CMK (cell line): ENCODE data around the gene FOXN3.

Source experiments
- DNase-seq: peaks from one replicate; pipeline ENCODE4 v3.0.0-alpha.2; 2010; ENCODE audit warnings: low read depth

FOXN3 gene

DNA sequence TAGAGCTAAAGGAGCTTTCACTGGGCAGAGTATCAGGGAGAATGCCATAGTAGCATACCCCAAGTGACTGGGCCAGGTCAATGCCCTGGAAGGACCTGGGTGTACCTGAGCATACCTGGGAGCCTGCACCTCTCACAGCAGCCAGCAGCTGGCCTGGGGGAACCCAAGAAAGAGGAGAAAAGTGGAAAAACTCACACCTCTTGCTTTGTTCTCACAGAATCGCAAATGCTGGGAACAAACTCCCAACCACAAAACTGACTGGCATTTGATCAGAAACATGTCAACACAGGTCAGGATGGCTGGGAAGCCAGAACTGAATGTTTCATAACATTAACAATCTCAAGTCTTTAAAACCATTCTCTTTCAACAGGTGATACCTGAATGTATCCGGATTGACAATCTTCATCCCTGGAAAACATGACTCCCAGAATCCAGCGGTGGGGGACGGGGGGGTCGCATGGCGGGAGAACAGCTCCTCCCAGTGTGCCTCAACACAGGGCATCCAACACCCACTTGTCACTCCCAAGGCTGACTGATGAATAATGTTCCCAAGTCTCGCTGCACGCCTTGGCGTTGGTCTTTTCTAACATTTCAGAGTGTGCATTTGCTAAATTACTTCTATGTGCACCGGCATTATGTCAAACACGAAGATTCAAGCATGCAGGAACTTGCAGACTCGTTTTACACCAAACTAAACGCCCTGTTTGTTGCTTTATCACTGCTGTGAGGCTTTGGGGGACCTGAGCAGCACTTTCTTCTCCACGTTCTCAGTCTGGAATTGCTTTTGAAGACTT is 7.9 kb downstream of the FOXN3 start:
- DNase-seq = no peak

DNA sequence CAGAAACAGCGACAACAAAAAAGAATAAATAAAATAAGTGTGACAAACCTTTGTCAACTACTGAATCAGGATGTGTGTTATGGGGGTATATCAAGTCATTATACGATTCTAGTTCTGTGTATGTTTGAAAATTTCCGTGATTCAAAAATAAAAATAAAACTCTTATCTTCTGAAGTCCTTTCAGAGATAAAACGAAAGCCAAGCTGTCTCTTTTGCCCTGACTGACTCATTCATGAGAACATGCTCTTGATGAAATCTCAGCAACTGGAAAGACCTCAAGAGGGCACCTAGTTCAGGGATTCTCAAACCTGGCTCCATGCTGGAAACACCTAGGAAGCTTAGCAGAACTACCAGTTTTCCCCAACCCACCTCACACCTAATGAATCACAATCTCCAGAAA is 9.2 kb downstream of the FOXN3 start:
- DNase-seq = no peak

DNA sequence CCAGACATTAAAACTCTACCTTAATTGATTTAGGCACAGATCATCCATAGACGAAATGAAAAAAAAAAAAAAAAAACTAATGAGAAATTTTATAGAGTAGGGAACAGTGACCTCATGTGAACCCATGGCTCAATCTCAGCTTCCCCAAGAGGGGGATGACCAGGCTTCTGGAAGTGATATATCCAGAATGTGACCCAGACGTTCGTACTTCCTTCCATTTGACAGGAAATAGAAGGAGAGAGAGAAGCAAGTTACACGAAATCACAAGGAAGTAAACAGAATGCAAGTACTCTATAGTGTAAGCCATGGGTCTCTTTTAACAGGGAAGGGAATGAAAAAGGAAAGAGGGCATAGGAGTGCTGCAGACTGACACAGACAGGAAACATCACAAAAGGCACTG is 10.1 kb downstream of the FOXN3 start:
- no peak for DNase-seq

DNA sequence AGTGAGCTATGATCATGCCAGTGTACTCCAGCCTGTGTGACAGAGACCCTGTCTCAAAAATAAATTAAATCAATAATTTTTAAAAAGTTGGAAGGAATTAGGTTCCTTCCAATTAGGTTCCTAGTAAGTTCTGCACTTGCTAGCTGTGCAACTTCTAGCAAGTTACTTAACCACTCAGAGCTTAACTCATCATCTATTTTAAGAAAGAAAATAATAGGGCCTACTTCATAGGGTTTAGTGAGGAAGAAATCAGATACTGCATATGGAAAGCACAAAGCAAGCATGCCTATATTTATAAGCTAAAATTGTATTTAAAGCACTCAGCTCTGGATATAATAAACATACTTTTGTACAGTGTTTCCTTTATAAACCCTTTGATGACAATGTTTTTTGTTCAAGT is 10.7 kb downstream of the FOXN3 start:
- no peak for DNase-seq

DNA sequence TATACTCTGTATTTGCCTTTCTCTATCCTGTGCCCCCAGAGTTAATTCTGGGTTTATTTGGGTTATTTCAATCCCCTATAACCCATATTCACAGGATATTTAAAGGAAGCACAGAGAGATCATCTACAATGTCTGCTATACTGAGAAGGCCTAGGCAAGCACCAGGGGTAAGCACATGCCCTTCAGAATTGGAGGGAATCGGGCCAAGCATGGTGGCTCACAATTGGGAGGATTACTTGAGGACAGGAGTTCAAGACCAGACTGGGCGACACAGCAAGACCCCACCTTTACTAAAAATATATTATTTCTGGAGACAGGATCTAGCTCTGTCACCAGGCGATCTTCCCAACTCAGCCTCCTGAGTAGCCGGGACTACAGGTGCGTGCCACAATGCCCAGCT is 11.3 kb downstream of the FOXN3 start:
- DNase-seq = no peak

DNA sequence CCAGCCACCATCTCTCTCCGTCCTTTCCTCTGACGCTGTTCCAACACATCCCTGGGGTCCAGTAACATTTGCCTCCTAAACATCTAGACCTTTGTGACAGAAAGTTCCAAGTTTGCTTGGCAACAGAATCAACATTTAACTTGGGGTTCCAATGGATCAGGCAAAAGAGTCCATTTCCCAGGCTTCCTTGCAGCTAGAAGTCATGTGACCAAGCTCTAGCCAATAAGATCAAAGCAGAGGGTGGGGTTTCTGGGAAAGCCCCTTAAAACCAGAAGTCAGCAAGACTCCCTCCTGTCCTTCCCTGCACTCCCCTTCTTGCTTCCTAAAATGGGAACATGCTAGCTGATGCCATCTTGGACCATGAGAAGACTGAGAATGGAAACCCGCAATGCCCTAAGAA is 14.7 kb downstream of the FOXN3 start:
- no peak for DNase-seq

DNA sequence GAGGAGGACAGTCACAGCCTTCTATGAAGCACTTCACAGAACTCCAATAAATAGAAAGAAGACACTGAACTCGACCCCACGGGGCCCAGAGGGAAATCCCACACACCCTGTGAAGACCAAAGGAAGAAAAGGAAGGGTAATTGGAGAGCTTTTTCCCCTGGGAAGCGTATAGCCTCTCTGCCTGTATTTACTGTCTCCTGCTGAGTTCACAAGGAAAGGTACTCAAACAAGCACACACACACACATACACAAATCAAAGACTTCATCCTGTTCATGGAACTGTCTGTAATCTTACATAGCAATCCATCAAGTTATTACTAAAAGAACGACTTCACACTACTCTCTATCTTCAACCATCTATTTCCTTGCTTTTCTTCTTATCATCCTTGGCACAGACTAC is 15.3 kb downstream of the FOXN3 start:
- no peak for DNase-seq

DNA sequence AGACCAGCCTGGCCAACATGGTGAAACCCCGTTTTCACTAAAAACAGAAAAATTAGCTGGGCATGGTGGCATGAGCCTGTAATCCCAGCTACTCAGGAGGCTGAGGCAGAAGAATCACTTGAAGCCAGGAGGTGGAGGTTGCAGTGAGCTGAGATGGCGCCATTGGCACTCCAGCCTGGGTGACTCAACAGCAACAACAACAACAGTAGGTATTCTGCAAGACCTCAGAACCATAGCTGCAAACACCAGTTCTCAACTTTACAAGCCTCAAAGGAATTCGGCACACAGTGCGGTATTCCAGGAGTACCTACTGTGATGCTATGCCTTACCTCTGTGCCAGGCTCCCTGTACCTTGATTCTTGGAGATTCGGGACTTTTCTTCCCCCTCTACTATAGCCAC is 15.8 kb downstream of the FOXN3 start:
- no peak for DNase-seq

DNA sequence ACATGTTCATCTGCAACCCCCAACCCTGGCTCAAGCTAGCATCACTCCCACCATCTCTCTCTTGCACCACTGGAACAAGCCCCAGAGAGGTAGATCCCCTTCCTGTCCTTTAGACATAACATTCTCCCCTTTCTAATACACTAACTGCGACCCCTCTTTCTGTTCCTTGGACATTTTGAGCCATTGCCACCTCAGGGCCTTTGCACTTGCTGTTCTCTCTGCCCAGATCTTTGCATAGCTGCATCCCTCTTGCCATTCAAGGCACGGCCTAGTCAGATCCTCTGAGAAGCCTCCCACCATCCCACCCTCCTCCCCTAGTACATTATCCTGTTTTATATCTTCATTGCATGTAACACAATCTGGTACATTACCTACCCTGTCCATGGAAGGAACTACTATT is 16.5 kb downstream of the FOXN3 start:
- no peak for DNase-seq

DNA sequence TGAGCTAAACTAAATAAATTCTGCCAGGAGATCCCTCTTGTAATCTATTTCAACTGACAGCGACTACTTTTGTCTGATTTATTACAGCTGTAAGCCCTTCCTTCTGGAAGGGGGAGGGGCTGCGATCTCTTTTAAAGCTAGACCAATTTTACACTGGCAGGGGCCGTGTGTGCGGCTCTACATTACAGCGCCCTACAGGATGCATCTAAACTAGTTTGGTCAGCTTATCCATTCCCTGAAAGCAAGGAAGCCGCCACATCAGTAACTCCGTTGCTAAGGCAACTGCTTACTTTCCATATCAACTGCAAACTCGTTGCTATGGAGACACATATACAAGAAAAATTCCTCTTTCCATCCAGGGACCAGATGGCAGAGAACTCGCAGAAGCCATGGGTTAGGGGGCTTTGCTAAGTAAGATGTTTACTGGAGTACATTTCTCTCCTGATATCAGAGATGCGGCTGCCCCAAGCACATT is 17.4 kb downstream of the FOXN3 start:
- no peak for DNase-seq

DNA sequence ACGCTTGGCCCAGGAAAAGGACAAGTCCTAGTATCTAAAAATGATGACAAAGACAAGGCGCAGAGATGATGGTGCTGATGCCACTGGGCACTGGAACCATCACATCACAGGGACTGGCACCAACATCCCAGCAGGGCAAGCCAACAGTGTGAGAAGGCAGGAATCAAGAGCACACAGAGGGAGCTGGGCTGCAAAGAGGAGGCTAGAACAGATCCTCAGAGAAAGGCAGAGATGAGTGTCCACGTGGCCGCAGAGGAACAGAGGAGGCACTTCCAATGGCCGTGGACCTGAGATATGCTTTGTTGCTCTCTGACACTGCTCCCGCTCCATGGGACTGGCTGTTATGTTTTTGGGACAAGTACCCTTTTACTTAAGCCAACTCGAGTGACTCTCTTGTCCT is 17.9 kb downstream of the FOXN3 start:
- DNase-seq = no peak

DNA sequence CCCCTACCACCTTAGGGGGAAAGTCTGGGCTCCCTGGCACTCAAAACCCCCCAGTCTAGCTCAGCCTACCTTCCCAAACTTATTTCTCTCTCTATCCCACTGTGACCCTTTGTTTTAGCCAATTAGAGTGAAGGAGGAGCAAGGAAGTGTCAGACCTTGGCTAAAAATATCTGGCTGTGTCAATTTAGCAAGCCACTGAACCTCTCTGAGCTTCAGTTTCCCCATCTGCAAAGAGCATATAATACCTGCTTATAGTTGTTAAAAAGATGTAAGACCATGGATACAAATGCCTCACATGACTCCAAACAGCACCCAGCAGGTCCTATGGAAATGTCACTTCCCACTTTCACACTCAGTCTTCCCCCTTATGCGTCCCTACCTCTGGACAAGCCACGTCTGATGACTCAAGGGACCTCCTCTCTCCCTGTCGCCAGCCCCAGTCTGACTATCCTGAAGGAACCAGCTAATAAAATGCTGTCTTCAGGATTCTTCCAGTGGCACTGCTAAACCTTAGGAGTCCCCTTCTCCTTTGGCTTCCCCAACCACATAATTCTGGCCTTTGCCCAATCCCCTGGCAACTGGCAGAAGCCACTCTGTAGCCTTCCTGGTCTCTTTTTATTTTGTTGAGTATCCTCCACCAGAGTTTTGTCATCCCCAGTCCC is 19.3 kb downstream of the FOXN3 start:
- no peak for DNase-seq

DNA sequence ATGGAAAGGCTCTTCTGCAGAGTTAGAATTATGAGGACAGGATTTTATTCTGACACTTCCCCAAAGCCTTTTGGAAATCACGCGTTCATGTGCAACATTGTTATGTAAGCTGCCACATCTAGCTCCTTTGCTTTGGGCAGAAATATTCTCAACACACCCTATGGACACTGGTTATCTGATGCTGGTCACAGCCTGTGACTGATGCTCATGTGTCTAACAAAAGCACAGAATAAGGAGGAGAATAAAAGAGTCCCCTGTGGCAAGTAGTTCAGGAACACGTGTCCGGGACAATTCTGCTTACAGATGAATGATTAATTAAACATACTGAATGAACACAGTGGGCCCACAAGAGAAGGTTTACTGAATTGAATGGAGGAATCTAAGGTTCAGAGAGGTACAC is 22.1 kb downstream of the FOXN3 start:
- DNase-seq = no peak

DNA sequence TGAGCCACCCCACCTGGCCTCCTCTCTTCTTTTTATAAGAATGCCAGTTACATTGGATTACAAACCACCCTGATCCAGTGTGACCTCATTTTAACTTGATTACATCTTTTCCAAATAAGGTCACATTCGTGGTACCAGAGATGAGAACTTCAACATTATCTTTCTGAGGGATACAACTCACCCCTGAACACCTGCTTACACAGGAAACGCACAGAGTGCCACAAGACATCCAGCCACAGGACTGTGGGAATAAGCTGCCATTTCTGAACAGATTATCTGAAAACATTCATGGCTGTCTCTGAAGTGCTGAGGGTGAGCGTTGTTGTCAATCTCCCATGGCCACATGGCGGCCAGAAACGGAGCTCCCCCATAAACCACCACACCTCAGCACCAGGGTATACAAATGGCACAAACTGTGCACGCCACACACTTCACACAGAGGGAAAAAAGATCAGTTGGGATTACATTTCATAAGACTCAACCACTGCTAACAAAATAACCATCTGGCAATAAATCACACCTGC is 23.7 kb downstream of the FOXN3 start:
- DNase-seq = no peak

DNA sequence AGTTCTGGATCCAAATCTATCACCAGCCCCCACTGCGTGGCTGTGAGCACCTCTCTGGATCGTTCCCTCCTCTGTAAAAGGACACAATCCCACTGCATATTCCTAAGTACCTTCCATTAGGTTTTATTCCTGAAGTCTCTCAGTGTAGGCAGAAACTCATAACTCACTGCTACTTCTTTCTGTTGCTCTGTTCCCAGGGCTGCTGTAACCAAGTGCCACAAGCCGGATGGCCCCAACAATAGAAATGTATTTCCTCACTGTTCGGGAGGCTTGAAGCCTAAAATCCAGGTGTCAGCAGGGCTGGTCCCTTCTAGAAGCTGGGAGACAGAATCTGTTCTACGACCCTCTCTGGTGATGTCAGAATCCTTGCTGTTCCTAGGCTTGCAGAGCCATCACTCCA is 24.9 kb downstream of the FOXN3 start:
- DNase-seq = no peak

DNA sequence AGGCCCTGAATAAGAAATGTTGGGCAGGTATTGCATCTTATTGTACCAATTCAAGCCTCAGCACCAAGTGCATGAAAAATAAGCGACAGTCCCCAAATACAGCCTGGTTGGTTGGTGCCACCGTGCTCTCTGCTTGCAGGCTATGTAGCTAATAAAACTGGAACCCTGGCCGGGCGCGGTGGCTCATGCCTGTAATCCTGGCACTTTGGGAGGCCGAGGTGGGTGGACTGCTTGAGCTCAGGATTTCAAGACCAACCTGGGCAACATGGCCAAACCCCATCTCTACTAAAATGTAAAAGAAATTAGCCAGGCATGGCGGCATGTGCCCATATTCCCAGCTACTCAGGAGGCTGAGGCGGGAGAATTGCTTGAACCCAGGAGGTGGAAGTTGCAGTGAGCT is 25.5 kb downstream of the FOXN3 start:
- no peak for DNase-seq

DNA sequence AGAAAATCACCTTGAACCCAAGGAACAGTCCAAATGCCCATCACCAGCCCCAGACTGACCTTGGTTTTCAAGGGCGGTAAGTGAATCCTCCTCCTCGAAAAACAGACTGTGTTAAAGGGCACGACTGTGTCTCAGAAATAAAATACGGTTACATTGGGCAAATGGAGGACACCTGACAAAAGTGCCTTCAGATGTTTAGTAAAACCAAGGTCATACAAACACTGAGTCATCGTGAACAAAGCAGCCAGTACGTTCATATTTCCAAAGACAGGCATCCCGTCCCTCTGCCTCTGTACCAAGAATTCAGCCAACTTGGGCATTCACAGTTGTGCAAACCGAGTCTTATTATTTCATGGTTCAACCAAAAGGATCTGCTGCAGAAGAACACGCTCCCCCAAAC is 25.9 kb downstream of the FOXN3 start:
- DNase-seq = no peak

DNA sequence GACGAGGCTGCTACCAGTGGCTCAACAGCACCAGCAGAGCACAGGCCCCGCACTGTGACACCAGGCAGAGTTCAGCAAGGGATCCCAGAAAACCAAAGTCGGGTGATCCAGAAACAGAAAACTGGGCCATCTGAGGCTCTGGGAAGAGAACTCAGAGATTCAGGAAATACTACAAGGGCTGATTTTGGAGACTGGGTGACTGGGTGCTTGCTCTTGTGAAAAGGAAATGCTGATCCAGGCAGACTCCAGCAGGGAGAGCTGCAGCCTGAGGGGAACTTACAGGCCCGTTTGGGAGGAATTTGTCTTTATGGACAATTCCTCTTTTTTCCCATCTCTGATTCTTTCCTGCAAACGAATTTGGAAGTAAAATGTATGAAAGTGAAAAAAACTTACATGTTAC is 28.2 kb downstream of the FOXN3 start:
- DNase-seq = no peak

DNA sequence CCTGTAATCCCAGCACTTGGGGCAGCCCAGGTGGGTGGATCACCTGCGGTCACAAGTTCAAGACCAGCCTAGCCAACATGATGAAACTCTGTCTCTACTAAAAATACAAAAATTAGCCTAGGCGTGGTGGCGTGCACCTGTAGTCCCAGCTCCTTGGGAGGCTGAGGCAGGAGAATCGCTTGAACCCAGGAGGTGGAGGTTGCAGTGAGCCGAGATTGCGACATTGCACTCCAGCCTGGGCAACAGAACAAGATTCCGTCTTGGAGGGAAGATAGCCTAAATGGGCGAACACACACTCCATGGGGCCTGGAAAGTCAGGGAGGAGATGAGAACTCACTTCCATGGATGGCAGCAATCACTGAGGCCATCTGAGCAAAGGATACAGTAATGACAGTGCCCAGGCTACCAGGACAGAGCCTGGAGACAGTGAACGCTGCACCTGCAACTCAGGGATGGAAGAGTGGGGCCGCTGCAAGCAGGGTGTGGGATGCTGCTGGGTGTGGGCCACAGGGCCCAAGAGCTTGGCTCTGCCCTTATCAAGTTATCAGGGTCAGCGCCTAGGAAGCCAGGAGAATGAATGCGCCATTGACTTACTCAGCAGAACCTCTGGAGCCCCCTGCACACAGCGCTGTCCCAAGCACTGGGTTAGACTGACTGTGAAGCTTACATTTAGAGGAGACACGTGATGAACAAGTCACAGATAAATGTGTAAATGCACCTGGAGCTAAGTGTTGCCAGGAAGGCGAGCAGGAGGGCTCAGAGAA is 28.9 kb downstream of the FOXN3 start:
- DNase-seq = no peak

DNA sequence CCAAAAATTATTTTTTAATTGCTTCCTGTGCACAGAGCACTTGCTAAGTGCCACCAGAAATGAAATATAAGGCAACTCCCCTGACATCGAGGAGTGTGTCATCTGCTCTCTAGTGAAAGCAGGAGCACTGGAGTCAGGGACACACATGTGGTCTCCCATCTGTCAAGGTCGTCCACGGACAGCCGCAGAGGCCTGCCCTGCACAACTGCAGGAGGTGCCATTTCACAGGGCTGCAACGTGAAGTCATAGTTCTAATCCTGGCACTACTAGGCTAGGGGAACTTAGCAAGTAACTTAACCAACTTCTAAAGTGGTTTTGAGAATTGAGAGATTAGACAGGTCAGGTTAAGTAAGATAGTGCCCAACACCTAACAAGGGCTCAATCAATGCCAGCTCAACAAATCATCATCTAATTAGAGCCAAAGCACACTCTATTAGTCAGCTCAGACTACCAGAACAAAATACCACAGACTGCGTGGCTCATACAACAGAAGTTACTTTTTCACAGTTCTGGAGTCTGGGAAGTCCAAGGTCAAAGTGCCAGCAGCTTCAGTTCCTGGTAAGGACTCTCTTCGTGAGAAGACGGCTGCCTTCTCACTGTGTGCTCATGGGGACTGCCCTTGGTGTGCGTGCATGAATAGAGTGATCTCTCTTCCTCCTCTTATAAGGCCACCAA is 30.7 kb downstream of the FOXN3 start:
- no peak for DNase-seq

DNA sequence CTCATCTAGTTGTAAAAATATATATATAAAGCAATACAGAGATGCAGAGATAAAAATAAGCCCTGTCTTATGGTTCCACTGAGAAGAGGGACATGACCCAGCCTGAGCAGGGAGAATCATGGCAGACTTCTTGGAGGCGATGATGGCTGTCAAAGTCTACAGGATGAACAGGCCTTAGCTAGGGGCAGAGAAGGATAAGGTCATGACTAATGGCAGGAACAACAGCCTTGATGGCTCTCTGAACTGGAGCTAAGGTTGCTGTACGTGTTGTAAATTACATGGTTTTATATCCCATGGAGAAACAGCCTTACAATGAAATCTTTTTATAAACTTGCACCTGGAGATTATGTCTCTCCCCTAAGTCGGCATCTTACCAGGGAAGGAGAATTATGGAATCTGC is 32.4 kb downstream of the FOXN3 start:
- no peak for DNase-seq

DNA sequence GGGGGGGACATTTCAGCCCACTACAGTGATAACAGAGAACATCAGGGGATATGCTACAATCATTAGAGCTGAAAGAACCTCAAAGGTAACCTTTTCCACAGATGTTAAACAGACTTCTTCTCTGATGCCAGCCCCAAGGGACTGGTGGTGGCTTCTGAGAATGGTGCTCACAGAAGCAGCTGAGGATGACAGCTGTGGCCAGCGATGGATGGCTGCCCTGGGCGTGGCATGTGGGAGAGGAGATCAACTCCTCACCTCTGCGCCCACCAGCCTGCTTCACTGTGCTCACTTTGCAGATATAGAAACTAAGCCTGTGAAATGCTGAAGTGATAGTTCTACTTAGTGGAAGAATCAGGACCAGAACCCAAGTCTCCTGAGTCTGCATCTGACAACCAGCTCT is 33.0 kb downstream of the FOXN3 start:
- DNase-seq = no peak
